NOMO-1 treated with dmso at 0.1 percent for 144 hours (cell line): ENCODE data around the gene BCL7C.
A peak's percentile ranks its signal among the peaks of the same experiment; 100 is the strongest.

Experiments used
- DNase-seq: peaks from one replicate; lab custom pipeline; 2025; ENCODE audit not compliant: unreplicated experiment; lab: John Stamatoyannopoulos, UW

The BCL7C gene

DNA sequence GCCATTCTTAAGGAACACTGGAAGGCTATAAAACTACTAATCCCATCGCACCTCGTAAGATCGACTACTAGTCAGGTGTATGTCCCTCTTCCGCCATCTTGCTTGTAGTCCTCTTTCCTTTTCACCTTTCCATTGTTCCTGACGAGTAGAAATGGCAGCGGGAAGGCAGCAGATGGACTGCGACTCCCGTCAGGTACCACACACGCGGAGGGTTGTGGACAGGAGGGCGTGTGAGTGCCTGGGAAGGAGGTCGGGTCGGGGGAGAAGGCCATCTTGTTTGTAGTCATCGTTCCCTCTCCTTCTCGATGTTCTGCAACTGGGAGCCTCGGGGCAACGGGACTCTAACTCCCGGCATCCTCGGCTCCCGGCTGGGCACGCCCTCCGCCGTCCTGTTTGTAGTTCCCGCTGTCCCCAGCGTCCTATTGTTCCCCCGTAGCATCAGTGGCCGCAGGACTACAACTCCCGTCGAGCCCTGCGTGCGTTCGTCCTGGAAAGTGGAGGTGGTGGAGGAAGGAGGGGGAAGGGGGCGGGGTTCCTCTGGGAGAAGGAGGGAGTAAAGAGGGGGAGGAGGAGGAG, 29.2 kb upstream of the BCL7C start:
- peak; percentile 97 for DNase-seq

DNA sequence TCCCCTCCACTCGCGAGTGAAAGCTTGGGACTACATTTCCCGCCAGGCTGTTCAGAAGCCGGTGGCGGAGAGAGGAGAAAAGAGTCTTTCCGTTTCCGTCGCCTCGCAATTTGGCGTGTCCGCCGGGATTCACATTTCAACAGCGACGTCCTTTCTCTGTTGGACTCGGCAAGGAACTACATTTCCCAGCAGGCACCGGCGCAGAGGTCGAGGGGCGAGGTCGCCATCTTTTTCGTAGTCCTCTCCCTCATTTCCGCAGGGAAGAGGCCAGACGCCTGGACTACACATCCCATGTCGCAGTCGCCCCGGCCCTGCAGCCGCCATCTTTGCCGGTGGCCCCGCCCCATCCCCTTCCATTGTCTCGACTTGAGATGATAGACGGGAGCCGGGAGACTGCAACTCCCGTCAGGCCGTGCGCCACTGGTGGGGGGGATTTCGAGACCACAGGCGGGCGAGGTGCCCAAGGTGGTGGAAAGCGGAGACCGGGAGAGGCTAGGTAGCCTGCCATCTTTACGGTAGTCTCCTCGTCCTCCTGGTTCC, 28.6 kb upstream of the BCL7C start:
- peak; percentile 99 for DNase-seq

DNA sequence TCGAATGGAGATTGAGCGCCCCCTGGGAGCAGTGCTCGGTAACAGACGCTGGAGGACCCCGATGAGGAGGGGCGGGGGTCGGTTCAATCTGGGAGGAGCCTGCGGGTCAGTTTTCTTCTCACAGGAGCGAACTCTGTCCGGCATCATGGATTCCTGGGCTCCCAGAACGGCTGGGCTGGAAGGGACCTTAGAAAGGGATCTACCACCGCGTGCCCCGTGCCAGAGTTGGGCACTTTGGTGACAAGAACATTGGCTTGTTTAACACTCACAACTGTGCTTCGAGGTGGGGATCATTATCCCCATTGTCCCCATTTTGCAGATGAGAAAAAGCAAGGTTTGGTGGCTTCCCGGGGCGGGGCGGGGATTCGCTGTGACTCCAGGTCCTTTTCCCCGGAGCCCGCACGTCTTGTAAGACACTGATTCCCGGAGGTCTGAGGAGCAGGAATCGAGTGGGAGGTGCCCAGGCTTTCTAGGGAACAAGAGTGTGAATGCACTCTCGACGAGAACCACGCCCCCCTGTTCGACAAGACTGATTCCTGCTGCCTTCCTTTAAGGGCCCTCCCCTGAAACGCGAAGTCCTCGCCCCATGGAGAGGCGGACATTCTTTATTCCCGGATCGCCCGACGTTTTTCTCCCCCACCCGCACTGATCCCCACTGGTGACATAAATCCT, 28.0 kb upstream of the BCL7C start:
- peak; percentile 69 for DNase-seq

DNA sequence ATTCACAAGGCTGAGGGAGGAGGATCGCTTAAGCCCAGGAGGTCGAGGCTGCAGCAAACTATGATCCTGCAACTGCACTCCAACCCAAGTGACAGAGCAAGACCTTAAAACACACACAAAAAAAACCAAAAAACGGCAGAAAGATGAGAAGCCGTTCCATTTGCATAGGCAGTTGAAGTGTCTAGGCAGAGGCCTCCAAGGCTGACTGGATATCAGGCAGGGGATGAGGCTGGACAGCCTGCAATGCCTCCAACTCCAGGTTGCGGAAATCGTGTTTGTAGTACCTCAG, 27.5 kb upstream of the BCL7C start:
- no peak for DNase-seq

DNA sequence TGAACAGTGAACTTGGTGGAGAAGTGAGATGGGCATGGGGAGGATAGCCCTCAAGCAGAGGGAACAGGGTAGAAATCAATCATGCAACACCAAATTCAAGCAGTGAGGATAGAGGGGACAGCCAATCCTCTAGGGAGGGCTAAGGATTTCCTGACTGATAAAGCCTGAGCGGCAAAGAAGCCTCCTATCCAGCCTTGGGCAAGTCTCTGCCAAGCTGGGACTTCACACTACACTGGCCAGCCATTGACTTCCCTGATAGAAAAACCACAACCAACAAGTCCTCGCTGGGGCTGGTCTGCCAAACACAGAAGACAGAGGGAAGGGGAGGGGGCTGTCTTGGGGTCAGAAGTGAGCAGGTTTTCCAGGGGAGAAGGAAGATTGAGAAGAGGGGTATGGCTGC, 27.0 kb upstream of the BCL7C start:
- DNase-seq, result no peak

DNA sequence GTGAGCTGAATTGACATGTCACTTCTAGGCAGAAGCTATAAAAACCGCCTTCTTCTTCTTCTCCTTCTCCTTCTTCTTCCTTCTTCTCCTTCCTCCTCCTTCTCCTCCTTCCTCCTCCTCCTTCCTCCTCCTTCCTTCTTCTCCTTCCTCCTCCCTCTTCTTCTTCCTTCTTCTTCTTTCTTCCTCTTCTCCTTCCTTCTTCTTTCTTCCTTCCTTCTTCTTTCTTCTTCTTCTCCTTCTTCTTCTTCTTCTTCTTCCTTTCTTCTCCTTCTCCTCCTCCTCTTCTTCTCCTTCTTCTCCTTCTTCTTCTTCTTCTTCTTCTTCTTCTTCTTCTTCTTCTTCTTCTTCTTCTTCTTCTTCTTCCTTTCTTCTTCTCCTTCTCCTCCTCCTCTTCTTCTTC, 24.7 kb upstream of the BCL7C start:
- no peak for DNase-seq

DNA sequence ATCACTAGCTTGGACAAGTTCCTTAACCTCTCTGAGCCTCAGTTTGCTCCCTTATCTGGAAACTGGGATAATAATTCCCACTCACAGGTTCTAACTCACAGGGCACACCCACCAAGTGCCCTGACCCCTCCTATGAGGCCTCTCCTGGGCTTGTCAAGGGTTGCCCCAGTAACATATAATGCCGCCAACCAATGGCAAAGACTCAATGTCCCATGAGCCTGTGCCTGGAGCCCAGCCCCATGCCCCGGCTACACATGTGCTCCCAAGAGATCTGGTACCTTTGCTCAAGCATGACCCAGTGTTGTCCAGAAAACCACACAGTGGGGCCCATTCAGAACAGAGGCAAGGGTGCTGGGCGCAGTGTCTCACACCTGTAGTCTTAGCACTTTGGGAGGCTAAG, 21.0 kb upstream of the BCL7C start:
- DNase-seq, result no peak

DNA sequence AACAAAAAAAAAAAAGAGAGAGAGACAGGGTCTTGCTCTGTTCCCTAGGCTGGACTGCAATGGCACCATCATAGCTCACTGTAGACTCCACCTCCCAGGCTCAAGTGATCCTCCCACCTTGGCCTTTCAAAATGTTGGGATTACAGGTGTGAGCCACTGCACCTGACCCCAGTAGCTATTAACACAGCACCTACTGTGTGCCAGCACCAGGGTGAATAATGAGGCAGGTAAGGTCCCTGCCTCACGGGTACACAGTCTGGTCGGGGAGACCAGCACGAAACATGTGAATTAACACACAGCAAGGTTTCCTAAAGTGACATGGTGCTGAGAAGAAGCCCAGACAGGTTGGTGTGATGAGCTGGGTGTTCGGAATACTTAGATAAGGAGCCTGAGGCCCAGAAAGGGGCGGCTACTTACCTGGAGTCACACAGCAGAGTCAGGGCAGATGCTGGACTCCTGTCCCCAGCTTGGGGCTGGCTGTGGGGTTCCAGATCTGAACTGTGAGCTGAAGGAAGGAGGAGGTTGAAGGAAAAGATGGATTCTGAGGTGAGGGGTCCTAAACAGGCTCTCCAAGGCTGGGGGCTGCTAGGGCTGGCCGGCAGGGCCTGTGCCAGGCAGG, 19.0 kb upstream of the BCL7C start:
- DNase-seq, result no peak

DNA sequence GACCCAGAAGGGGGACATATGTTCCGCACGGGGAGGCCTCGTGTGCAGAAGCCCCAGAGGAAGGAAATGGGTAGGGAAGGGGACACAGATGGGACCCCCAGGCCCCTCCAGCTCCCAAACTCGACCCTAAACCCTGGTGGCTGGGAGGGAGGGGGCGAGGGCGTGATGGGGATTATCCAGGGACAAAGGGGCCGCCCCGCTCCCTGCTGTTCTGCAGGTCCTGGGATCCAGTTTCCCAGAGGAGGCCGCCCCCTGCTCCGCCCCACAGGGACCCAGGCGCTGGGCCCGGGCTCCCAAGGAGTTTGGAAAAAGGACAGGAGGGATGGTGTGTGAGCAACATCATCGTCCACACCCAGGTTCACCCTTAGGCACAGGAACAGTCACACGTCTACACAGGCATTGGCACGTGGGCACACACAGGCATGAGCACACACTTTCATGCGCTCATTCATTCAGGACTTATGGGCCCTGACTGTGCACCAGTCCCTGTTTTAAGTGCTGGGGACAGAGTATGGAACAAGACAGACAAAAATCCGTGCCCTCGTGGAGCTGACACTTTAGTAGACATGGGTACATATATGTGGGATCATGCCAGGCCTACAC, 16.7 kb upstream of the BCL7C start:
- no peak for DNase-seq

DNA sequence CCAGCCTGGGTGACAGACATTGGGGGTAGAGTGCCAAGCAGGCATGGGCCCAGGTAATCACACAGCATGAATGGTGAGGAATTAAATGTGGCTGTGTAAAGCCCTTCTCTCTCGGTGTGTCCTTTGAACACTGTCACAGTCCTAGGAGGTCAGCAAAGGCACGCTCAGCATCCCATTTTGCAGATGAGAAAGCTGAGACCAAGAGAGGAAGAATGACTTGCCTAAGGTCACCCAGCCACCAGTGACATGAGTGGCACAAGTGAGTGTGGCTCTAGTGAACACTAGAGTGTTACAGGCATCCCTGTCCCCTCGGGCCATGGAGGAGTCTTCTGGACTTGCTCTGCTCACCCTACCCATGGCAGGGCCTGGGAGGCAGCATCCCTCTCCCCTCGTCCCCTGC, 13.2 kb upstream of the BCL7C start:
- no peak for DNase-seq

DNA sequence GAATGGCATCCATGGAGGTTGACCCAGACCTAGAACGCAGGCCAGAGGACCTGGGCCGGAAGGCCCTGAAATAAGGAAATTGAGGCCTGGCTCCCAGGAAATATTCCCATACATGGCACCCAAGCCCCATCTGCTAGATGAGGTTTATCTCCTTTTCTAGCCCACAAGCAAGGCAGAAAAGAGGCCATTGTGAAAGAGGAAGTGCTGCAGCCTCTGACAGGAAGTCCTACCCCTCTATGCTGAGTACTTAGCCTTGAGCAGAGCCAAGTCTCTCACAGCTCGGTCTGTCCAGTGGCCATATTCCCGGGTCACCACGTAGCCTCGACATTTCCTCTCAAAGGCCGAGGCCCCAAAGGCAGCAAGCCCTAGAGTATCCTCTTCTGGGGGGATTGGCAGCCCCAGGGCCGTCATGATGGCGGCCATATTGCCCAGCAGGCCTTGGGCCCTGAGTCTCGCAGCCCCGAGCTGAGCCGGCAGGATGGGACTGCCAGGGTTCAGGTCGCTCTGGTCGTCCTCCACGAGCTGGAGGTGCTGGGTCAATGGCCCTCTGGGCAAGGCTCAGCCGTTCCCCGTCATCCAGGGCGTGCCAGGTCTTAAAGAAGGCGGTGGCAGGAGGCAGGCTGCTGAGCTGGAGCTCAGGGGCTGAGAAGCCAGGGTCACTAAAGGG, 10.4 kb upstream of the BCL7C start:
- peak; percentile 58 for DNase-seq

DNA sequence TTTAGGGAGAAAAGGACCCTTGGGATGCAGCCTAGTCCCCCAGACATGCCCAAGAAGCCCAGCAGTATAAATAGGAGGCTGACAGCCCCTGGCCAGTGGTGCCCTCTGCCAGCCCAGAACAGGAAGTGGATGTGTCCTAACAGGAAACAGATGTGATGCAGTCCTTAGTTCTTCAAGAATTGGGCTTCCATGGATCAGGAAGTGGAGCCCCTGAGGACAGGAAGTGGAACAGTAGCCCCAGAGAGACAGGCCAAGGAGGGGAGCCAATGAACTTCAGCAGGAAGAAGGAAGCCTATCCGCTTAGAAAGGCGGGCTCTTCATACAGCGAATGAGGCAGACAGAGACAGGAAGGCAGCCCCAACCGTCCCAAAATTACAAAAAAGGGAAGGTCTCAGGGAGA, 9.7 kb upstream of the BCL7C start:
- DNase-seq, result peak; percentile 95

DNA sequence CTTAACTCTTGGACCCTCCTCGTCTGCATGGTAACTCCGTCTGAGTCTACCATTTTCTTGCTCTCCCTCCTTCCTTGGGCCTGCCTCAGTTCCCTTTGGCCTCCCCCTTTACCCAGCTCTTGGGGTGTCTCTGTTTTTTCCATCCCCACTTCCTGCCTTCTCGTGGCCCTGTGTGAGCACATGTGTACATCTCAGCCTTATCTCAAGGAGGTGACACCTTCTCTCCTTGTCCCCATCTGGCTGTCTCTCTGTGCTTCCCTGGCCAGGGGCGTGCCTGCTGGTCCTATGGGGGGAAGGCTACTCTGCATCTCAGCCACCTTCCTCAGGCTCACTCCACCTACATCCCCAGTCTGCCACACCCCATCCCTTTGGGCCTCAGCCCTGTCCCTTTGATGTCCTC, 9.1 kb upstream of the BCL7C start:
- DNase-seq, result no peak

DNA sequence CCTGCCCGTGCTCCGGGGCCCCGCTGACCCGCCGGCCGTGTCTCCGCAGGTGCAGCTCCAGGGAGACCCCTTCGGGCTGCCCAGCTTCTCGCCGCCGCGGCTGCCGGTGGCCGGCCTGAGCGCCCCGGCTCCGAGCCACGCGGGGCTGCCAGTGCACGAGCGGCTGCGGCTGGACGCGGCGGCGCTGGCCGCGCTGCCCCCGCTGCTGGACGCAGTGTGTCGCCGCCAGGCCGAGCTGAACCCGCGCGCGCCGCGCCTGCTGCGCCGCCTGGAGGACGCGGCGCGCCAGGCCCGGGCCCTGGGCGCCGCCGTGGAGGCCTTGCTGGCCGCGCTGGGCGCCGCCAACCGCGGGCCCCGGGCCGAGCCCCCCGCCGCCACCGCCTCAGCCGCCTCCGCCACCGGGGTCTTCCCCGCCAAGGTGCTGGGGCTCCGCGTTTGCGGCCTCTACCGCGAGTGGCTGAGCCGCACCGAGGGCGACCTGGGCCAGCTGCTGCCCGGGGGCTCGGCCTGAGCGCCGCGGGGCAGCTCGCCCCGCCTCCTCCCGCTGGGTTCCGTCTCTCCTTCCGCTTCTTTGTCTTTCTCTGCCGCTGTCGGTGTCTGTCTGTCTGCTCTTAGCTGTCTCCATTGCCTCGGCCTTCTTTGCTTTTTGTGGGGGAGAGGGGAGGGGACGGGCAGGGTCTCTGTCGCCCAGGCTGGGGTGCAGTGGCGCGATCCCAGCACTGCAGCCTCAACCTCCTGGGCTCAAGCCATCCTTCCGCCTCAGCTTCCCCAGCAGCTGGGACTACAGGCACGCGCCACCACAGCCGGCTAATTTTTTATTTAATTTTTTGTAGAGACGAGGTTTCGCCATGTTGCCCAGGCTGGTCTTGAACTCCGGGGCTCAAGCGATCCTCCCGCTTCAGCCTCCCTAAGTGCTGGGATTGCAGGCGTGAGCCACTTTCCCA, 8.4 kb upstream of the BCL7C start:
- peak; percentile 74 for DNase-seq

DNA sequence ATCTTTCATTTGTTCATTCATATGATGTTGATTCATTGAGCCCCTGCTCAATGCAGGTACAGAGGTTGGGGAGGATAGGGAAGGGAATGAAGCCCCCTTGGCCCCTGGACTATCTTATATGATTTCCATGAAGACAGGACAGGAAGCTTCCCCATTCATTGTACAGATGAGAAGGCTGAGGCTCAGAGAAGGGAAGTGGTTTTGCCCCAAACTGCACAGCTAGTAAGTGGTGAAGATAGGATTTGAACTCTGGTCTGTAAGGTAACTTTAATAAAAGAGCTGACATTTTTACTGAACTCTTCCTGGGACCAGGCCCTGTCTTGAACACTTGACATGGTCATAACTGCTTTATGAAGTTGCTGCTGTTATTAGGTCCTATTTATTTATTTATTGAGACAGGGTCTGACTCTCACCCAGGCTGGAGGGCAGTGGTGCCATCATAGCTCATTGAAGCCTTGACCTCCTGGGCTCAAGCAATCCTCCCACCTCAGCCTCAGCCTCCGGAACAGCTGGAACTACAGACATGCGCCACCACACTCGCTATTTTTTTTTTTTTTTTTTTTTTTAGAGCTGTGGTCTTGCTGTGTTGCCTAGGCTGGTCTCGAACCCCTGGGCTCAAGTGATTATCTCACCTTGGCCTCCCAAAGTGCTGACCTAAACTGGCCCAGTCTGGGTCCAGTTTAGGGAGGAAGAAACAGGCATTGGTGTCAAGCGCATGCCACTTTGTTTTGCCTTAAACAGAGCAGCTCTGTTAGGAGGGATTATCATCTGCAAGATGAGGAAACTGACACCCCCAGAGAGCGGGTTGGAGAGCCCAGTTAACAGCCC, 7.5 kb upstream of the BCL7C start:
- DNase-seq, result no peak

DNA sequence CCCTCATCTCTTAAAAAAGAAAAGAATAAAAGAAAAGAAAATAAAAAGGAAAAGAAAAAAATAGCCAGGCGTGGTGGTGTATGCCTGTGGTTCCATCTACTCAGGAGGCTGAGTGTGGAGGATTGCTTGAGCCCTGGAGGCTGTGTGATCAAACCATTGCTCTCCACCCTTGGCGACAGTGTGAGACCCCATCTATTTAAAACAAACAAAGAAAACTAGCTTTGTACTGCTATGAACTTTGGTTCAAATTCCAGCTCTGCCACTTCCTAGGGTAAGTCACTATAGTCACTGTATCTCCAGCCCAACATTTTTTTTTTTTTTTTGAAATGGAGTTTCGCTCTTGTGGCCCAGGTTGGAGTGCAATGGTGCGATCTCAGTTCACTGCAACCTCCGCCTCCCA, 6.7 kb upstream of the BCL7C start:
- DNase-seq, result no peak

DNA sequence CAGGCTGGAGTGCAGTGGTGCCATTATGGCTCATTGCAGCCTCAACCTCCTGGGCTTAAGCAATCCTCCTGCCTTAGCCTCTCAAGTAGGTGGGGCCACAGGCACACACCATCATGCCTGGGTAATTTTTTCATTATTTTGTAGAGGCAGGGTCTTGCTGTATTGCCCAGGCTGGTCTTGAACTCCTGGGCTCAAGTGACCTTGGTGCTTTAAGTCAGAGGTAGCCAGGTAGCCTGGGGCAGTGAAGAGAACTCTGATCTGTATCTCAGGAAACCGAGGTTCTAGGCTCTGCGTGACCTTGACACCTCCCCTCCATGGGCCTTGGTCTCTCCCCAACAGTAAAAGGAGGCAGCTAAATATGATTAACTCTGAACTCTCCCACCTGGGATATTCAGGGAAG, 5.9 kb upstream of the BCL7C start:
- DNase-seq, result no peak

DNA sequence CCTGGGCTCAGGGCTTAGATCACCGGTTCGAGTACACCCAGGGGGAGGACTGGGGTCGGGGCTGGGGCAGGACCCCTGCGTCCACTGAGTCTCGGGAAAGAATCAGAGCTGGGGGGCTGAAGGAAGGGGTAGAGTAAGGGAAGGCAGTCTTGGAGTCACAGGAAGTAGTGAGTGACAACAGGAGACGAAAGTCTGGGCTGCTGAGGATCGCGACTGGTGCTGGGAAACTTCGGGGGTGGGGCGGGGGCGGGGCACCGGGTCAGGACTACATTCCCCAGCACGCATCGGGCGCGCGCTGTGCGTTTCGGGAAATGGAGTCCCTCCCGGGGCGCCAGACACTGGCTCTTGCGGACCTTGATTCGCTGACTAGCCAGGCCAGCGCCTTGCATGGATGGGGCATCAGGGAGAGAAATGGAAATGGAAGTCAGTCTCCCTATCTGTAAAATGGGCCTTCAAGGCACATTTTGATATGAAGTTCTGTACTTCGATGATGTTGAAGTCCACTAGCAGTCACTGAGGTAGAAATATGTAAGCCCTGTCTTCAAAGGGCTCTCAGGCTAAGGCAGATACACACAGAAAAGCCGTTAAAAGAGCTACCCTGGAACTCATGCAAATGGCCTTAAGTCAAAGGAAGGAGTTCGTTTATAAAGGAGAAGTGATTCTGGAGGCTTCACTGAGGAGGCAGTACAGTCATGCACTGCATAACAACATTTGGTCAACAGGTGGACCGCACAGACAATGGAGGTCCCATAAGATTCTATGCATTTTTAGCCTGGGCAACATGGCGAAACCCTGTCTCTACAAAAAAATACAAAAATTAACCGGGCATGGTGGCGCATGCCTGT, 3.2 kb upstream of the BCL7C start:
- peak; percentile 35 for DNase-seq
